ENCODE data around the gene RAB11FIP4.

- TF ChIP-seq BCL3 (IDR thresholded peaks at IDR 0.05; ENCODE audit: borderline replicate concordance, insufficient read depth, low read depth, low read length, poor library complexity, severe bottlenecking) (no peak), MXI1 (IDR thresholded peaks at IDR 0.05; ENCODE audit: low read depth, low read length) (no peak), CTCF (IDR thresholded peaks at IDR 0.05 in 2 of 3, conservative IDR thresholded peaks at IDR 0.05 in 1 of 3; ENCODE audit: control insufficient read depth in 2 of 3, extremely low read depth in 1 of 3, insufficient read depth in 1 of 3, low read depth in 3 of 3, low read length in 3 of 3) (no peak), MYC (IDR thresholded peaks at IDR 0.05; ENCODE audit: insufficient read depth, insufficient read length, insufficient replicate concordance, low read length, severe bottlenecking) (no peak), POLR2AphosphoS5 (IDR thresholded peaks at IDR 0.05; ENCODE audit: low read length) (no peak), SIN3A (IDR thresholded peaks at IDR 0.05; ENCODE audit: low read depth, low read length) (no peak), TAF1 (IDR thresholded peaks at IDR 0.05; ENCODE audit: borderline replicate concordance, low read depth, low read length) (no peak), EZH2 (IDR thresholded peaks at IDR 0.05; ENCODE audit: borderline replicate concordance, control insufficient read depth, low read depth, low read length) (no peak), FOS (IDR thresholded peaks at IDR 0.05; ENCODE audit: borderline replicate concordance, extremely low read depth, insufficient read length) (no peak)
Measured at GRCh38 chr17:31537565-31538011, 146.1 kb downstream of the RAB11FIP4 start.
